GM18520 (cell line): ENCODE data around the gene MSLN.

Source experiments
- ATAC-seq: cut with Tn5 transposase; IDR thresholded peaks from one replicate; pipeline ENCODE4 v1.9.1; 2021; ENCODE audit not compliant: unreplicated experiment

MSLN gene

DNA sequence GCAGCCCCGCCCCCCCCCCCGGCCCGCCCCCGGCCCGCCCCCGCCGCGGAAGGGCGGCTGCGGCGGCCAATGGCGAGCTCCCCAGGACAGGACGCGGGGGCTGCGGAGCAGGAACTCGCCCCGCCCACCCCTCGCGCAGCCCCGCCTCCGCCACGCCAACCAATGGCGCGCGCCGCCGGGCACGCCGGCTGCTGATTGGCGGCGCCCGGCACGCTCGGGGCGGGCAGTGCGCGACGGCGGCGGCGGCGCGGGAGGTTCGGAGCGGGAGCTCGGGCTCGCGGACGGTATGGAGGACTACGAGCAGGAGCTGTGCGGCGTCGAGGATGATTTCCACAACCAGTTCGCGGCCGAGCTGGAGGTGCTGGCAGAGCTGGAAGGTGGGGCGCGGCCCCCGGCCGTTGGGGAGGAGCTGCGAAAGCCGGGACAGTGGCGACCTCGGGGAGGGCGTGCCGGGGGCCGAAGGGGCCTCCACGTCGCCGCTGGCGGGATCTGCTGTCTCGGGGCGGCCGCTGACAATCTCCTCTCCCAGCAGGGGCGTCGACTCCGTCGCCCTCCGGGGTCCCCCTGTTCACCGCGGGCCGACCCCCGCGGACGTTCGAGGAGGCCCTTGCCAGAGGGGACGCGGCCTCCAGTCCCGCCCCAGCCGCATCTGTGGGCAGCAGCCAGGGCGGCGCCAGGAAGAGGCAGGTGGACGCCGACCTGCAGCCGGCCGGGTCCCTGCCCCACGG is 28.0 kb downstream of the MSLN start, which contains the start of gene CHTF18:
TSS of gene CHTF18 (plus strand) at position 222 of the 728 bp plus-strand sequence. CDS start at position 287, 65 bp downstream.
- ATAC-seq = peak; percentile 75

DNA sequence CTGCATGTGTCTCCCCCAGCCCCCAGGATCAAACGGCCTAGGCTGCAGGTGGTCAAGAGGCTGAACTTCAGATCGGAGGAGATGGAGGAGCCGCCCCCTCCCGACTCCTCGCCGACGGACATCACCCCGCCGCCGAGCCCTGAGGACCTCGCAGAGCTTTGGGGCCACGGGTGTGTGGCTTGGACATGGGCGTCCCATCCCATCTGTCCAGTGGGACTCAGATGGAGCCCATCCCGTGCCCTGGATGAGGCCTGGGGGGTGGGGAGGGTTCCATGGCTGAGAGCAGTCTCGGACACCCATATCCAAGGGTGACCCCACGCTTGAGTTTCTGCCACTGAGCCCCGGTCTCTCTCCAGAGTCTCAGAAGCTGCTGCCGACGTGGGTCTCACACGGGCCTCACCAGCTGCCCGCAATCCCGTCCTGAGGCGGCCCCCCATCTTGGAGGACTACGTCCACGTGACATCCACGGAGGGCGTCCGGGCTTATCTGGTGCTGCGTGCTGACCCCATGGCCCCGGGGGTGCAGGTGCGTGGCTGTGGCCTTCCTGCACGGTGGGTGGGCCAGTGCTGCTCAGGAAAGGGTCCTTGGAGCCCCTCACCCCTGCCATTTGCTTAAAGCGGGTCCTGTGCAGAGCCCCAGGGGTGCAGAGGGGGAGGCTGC is 28.8 kb downstream of the MSLN start:
- no peak for ATAC-seq

DNA sequence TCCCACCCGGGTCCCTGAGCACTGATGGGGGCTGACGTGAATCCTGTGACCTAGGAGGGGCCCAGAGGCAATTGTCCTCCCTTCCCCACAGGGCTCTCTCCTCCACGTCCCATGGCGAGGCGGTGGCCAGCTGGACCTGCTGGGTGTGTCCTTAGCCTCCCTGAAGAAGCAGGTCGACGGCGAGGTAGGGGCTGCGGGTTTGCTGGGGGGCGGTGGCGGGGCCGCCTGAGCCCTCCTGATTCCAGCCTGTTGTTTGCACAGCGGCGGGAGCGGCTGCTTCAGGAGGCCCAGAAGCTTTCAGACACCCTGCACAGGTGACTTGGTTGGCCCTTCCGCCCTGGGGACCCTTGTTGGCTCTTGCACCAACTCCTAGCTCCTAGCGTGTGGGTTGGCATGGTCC is 29.6 kb downstream of the MSLN start:
- ATAC-seq = no peak

DNA sequence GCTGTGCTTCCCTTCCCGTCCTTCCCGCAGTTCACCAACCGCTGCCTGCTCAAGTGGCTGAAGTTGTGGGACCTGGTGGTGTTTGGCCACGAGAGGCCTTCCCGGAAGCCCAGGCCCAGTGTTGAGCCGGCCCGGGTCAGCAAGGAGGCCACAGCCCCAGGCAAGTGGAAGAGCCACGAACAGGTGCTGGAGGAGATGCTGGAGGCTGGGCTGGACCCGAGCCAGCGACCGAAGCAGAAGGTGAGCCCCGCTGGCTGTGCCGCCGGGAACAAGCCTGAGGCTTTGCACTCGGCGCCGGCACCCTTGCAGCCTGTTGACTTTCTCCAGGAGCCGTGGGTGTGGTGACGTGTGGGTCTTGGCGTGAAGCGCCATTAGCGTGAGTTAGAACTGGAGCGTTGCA is 30.6 kb downstream of the MSLN start:
- ATAC-seq = no peak

DNA sequence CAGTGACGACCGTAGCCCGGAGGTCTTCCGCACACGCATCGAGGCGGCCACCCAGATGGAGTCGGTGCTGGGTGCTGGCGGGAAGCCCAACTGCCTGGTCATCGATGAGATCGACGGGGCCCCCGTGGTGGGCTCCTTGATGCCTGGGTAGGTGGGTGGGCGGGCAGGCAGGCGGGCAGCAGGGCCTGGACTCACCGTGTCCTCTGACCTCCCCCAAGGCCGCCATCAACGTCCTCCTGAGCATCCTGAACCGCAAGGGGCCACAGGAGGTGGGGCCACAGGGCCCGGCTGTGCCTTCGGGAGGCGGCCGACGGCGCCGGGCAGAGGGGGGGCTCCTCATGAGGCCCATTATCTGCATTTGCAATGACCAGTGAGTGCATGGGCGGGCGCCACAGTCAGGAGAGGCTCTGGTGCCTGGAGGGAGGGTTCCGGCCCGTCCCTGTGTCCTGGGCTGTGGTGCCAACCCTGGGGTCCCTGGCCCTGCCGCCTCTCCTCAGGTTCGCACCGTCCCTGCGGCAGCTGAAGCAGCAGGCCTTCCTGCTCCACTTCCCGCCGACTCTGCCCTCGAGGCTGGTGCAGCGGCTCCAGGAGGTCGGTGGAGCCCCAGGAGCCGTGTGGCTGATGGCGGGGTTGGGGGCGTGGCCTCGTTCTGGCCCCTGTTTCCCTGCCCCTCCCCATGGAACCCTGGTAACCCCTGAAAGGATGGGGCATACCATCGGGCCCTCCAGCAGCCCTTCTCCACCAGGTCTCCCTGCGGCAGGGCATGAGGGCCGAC is 31.9 kb downstream of the MSLN start:
- no peak for ATAC-seq

DNA sequence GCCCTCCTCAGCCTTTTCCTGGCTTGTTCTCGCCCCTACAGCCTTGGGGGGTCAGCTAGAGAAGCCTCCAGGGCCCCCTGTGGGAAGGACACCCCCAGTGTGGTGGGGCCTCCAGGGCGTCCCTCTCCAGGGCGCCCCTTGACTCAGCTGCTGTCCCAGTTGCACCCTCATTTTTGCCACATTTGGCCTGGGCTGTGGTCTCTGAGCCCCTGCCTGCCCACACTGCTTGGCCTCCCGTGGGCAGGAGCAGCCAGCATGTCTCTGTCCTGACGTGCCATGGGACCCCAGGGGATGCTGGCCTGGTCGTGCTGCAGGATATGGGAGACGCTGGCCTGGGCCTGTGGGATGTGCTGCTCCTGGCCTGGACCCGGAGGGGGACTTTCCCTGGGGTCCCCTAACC is 32.9 kb downstream of the MSLN start:
- ATAC-seq = no peak

DNA sequence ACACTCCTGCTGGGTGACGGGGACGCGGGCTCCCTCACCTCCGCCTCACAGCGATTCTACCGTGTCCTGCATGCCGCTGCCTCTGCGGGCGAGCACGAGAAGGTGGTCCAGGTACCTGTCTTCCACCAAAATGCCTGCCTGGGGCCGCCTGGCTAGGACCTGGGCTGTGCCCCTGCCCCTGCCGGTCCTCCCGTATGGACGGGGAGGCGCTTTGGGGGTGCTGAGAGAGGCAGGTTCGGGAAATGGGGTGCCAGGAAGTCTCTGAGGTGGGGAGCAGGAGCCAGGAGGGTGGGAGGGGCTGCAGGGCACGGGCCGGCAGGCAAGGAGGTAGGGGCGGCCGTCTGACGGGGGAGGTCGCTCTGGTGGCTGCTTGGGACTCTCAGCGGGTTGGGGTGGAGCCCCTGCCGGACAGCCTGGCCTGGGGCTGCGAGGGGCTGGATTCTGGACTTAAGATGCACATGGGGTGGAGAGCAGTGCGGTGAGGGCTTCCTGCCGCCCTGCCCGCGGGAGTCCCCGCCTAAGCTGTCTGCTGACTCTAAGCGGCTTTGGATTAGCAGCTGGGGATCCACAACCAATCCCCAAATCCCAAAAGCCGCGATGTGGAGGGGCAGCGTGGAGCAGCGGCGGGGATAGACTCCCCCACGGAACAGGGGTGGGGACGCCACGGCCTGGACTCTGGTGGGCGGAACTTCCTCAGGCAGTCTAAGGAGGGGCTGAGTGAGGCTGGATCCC is 33.7 kb downstream of the MSLN start:
- ATAC-seq = no peak

DNA sequence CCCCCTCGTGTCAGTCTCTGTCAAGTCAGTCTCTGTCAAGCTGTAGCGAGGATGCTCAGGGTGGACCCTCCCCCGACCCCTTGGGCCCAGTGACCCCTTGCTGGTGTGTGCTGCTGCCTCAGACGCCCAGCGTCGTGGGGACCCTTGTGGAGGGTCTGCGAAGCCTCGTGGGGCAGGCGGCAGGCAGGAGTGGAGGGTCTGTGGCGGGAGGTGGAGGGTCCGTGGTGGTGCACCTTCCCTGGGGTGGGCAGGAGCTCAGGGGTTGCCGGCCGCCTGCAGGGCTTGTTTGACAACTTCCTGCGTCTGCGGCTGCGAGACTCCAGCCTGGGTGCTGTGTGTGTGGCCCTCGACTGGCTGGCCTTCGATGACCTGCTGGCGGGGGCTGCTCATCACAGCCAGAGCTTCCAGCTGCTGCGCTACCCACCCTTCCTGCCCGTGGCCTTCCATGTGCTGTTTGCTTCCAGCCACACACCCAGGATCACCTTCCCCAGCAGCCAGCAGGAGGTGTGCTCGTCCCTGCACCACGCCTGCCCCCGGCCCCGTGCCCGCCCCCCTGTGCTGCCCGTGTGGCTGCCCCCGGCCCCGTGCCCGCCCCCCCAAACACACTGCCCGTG is 34.4 kb downstream of the MSLN start:
- no peak for ATAC-seq

DNA sequence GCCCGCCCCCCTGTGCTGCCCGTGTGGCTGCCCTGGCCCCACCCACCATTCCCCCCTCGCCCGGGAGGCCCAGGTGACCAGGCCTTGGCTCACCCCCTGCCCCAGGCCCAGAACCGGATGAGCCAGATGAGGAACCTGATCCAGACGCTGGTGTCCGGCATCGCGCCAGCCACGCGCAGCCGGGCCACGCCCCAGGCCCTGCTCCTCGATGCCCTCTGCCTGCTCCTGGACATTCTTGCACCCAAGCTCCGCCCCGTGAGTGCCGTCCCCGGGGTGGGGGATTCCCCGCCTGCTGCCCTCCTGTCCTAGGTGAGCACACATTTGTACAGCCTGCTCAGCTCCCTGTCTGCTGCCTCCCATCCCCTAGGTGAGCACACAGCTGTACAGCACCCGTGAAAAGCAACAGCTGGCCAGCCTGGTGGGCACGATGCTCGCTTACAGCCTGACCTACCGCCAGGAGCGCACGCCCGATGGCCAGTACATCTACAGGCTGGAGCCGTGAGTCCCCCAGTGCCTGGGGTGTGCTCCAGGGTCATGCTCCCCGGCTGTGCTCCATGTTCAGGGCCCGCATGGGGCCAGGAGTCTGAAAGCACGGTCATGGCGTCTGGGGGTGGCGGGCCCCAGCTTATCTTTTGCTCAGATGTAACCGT is 35.2 kb downstream of the MSLN start:
- no peak for ATAC-seq

DNA sequence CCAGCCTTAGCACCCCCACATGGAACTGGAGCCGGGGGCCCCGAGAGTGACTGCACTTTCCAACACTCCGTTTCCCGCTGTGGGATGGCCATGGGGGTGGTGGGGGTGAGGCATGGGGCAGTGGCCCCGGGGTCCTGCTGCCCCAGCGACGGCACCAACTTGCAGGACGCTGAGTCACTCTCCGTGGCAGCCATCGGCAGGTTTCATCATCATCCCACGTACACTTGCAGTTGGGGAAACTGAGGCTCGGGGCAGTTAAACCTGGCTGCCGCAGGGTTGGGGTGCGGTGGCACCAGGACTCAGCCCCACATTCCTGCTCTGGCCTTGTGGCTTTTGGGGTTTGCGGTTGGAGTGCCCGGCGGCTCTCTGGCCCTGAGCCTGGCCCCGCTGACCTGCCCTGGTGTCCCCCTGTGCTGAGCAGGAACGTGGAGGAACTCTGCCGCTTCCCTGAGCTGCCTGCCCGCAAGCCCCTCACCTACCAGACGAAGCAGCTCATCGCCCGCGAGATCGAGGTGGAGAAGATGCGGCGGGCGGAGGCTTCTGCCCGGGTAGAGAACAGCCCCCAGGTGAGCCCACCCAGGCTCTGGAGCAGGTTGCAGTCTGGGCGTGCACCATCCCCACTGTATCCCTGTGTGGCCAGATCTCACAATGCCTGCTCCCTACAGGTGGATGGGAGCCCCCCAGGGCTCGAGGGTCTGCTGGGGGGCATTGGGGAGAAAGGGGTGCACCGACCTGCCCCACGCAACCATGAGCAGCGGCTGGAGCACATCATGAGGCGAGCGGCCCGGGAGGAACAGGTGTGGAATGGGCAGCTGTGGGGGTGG is 36.0 kb downstream of the MSLN start:
- no peak for ATAC-seq

DNA sequence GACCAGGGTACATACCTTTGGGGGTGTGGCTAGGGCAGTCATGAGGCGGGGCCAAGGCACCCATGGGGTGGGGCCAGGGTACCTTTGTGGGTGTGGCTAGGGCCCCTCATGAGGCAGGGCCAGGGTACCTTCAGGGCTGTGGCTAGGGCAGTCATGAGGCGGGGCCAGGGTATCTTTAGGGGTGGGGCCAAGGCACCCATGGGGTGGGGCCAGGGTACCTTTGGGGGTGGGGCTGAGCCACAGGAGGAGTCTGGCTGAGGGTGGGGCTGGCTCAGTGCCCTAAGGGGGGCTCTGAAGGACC is 36.5 kb downstream of the MSLN start:
- ATAC-seq = no peak

DNA sequence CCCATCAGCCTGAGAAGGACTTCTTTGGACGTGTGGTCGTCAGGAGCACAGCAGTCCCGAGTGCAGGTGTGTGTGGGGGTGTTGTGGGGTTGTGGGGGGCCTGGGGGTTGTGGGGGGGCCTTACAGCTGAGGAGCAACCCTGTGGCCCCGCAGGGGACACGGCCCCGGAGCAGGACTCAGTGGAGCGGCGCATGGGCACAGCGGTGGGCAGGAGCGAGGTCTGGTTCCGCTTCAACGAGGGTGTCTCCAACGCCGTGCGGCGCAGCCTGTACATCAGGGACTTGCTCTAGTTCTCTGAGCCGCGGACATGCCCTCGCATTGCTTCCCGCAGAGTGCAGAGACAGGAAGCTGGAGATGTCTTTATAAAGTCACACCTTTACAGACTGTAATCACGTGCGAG is 37.2 kb downstream of the MSLN start:
- no peak for ATAC-seq

DNA sequence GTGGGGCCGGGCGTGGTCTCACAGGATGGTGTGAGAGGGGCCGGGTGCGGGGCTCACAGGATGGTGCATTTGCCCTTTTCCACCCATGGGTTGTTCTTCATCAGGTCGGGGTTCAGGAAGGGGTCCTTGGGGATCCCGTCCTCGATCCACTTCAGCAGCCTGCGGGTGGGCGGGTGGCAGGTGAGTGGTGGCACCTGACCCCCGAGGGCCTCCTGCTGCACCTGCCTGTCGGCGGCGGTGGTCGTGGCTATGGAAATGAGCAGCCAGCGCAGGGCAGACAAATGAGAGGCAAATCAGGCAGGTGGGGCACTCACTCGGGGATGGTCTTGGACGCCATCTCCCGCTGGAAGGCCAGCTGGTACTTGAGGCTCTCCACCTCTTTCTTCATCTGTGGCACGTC is 38.1 kb downstream of the MSLN start:
- ATAC-seq = no peak

DNA sequence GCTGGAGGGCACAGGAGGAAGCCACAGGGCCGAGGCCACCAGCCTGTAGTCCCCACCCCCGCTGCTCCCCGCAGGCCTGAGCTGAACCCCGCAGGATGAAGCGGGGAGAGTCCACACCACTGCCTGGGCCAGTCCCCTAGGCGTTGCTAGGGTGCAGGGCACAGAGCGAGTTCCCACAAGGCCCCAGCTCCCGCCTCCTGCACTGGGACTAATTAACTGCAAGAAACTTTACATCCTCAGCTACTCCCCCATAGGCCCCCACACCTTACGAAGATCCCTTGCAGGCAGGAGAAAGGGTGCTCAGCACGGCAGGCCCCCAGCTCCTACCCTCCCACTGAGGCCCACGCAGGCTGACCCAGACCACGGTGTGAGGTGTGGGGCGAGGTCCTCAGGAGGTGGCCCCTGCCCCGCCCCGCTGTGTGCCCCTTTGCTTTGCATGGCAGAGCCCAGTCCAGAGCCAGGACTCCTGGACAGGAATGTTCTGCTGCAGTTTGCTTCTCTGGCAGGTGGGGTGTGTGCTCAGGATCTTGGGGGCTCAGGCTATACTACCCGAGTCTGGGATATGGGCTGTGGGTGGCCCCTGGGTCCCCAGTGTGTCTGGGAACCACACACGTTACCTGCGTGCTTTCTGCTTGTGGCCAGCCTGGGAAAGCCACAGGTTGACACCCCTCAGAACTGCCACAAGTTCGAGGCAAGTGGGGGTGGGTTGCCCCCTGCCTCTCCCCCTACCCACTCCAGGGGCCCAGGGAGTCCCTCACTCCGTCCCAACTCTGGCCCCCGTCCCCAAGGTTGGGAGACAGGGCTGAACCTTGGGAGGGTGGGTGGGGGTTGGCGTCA is 38.8 kb downstream of the MSLN start:
- ATAC-seq = no peak

DNA sequence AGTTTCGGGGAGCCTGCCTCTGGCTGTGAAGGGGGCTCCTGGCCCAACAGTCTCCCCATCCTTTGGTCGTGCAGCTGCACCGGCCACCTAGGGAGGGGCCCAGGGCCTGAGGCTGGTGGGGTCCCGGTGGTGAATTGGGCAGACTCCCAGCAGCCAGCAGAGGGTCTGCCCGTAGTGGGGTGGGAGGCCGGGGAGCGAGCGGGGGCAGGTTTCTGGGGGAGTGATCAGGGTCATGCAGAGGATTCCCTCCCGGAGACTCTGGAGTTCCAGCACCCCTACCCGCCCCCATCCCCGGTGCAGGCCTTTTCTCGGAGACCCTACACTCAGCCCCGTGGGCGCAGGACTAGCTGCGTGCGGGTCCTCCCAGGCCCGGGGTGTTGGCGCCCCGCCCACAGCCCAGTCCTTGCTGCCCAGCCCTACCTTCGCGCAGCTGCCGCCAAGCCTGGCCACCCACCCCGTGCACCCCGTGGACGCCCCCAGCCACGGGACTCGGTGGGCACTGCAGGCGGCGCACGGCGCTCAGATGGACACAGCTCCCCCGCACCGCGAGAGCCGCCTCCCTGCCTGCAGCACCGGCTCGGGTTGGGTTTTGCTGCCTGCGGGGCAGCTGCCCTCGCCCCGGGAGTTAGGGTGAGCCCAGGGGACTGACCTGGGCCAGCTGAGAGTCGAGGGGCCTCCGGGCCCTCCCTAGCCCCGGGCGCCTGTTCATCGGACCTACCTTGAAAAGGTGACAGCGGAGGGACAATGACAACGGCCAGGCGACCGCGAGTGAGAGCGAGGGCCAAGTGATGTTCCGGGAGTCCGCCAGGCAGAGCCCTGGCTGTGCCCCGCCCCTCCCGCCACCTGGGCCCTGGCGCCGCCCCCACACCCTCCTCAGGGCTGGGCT is 39.7 kb downstream of the MSLN start, which contains the start of gene GNG13:
TSS of gene GNG13 (minus strand) at position 787 of the 886 bp plus-strand sequence. CDS start 1,657 bp downstream, outside the sequence.
- no peak for ATAC-seq

DNA sequence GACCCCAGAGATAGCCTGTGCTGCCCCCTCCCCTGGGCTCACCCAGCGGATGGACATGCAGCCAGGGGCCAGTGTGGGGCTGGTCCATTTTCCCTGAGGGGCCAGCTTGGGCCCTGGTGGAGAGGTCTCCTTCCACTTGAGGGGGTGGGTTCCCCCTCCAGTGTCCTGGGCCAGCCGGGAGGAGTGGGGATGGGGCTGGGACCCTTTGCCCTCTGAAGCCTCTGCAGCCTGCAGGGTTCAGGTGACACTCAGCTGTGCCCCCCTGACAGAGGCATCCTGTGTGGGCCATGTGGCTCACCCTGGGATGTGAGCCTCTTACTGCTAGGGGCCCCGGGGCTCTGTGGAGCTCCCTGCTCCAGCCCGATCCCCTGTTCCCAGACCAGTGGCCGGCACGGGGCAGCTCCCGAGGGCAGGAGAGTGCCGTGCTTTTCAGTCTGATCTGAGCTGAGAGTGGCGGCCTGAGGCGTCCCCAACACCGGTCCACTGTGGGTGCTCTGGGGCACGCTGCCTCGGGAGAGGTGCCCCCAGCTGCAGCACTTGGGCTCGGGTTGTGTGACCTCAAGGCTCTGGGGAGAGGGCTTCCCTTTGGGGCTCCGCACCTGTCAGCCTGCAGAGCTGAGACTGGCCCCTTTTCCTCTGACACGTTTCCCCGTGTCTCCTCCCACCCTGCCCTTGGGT is 40.4 kb downstream of the MSLN start:
- no peak for ATAC-seq
